Prostate gland (tissue), 2 donors: ENCODE data around the gene KLHDC7B.

Experiments
- CTCF ChIP-seq, 4 experiments: fragments of 200-600 bp in 2 of 4; fragments of 450-650 bp in 2 of 4; sonication (generic) in 2 of 4; IDR thresholded peaks; 1 replicate in 3 of 4; 2 replicates in 1 of 4; pipeline ENCODE4 v1.5.1; 2016 to 2019; ENCODE audit warnings: antibody characterized with exemption in 4 of 4, mild to moderate bottlenecking in 2 of 4, moderate library complexity in 2 of 4
- POLR2A ChIP-seq: fragments of 450-650 bp; IDR thresholded peaks from one replicate; pipeline ENCODE4 v1.6.1; 2016; ENCODE audit warnings: antibody characterized with exemption, mild to moderate bottlenecking
- POLR2AphosphoS5 ChIP-seq: sonication (generic); formaldehyde crosslinking; IDR thresholded peaks from one replicate; pipeline ENCODE4 v1.6.1; 2017; ENCODE audit warnings: antibody characterized with exemption

DNA sequence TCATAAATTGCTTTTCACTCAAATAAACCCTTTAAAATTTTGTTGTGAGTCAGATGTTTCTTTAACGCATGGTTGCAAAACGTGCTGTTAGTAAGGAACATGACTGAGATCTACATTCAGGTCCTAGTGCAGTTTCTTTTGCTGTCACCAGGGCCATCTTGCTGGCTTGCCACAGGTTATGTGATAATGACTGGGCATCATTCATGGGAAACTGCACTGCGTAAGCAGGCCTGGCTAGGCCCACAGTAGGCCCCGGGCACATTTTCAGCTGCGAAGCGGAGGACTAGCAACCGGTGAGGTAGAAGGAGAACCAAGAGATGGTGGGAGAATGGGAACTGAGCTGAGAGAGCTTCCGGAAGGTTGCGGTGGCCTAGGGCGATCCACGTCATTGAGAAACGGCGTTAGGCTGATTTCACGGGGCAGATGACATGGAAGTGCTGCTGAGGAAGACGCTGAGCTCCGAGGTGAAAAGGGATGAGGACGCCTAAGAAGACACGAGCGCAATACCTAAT is 3.2 kb upstream of the KLHDC7B start:
- TF ChIP-seq CTCF (IDR thresholded peaks at IDR 0.05) (no peak), POLR2A (no peak), POLR2AphosphoS5 (no peak)
